DMS53 treated with DMSO at 0.1 percent for 48 hours (cell line): ENCODE measurements around the gene ZBTB4.

Source experiments
- DNase-seq: peaks from one replicate; lab custom pipeline; 2025; ENCODE audit not compliant: unreplicated experiment; lab: John Stamatoyannopoulos, UW

ZBTB4 gene

GRCh38 chr17:7426203-7426863 is 53.1 kb downstream of the ZBTB4 start:
- no peak for DNase-seq

GRCh38 chr17:7425756-7426155 is 53.7 kb downstream of the ZBTB4 start:
- no peak for DNase-seq

GRCh38 chr17:7425316-7425715 is 54.1 kb downstream of the ZBTB4 start, which contains the start of gene SPEM2:
Gene SPEM2 (plus strand): TSS chr17:7425616. CDS start chr17:7425689, 73 bp downstream.
- no peak for DNase-seq

- no peak for DNase-seq
Observed at GRCh38 chr17:7423679-7424078, 55.8 kb downstream of the ZBTB4 start.

GRCh38 chr17:7421186-7421585 is 58.2 kb downstream of the ZBTB4 start:
- DNase-seq, result no peak

GRCh38 chr17:7419819-7420610 is 59.4 kb downstream of the ZBTB4 start, which contains the start of gene SPEM1:
Gene SPEM1 (plus strand): TSS chr17:7420324. CDS start chr17:7420385, 61 bp downstream.
- no peak for DNase-seq

- no peak for DNase-seq
Observed at GRCh38 chr17:7418472-7419152, 60.8 kb downstream of the ZBTB4 start.

- DNase-seq, result no peak
Observed at GRCh38 chr17:7417056-7417655, 62.3 kb downstream of the ZBTB4 start.

GRCh38 chr17:7416323-7416722 is 63.1 kb downstream of the ZBTB4 start:
- no peak for DNase-seq

GRCh38 chr17:7415784-7416183 is 63.6 kb downstream of the ZBTB4 start:
- DNase-seq, result no peak

GRCh38 chr17:7414837-7415236 is 64.6 kb downstream of the ZBTB4 start:
- no peak for DNase-seq

GRCh38 chr17:7413346-7413985 is 66.0 kb downstream of the ZBTB4 start:
- no peak for DNase-seq

- DNase-seq, result no peak
Observed at GRCh38 chr17:7411427-7411750, 68.0 kb downstream of the ZBTB4 start.

- DNase-seq, result no peak
Observed at GRCh38 chr17:7410634-7411426, 68.6 kb downstream of the ZBTB4 start.

- no peak for DNase-seq
Observed at GRCh38 chr17:7409716-7410115, 69.7 kb downstream of the ZBTB4 start.
